A673 (cell line): ENCODE data around the gene RBM20. TPM values are rescaled to one million over a fixed set of nuclear protein-coding genes. Genes with fewer than 3 reads are reported as not detected.

ENCODE experiments used
- BruUV-seq: library from RNA; stranded (reverse); fragments of 400-500 nt; replicated peaks from 2 replicates; lab custom pipeline; 2021; lab: Mats Ljungman, UMichigan
- CTCF ChIA-PET: fragments of 300-600 bp; sonication (Branson Sonifier 250); formaldehyde crosslinking; loops from one replicate; lab custom pipeline; 2022; ENCODE audit warnings: antibody characterized with exemption; lab: Charles Lee
- POLR2A ChIA-PET: fragments of 300-600 bp; sonication (Branson Sonifier 250); formaldehyde crosslinking; loops from one replicate; lab custom pipeline; 2022; ENCODE audit warnings: antibody characterized with exemption; ENCODE audit not compliant: low non-redundant PET; lab: Charles Lee
- DNase-seq: peaks from one replicate; pipeline ENCODE4 v3.0.0-alpha.2; 2015; ENCODE audit warnings: low spot score
- H3K27ac ChIP-seq: fragments of 200-600 bp; sonication (generic); 2 replicates; pipeline ENCODE4 v1.5.1; 2016; ENCODE audit warnings: mixed run types, low read depth, mild to moderate bottlenecking, mixed read lengths, antibody characterized with exemption, low read length; ENCODE audit not compliant: poor library complexity, severe bottlenecking
- H3K27me3 ChIP-seq: fragments of 200-600 bp; sonication (generic); replicated peaks from 2 replicates; pipeline ENCODE4 v1.6.1; 2017; ENCODE audit warnings: mixed run types, low read depth, mild to moderate bottlenecking, mixed read lengths, antibody characterized with exemption, low read length; ENCODE audit not compliant: insufficient read depth, poor library complexity
- H3K36me3 ChIP-seq: fragments of 200-600 bp; sonication (generic); 2 replicates; pipeline ENCODE4 v1.6.1; 2016; ENCODE audit warnings: mixed run types, mild to moderate bottlenecking, mixed read lengths, antibody characterized with exemption, low read length; ENCODE audit not compliant: insufficient read depth, poor library complexity, severe bottlenecking
- H3K4me1 ChIP-seq: fragments of 200-600 bp; sonication (generic); 2 replicates; pipeline ENCODE4 v1.6.1; 2017; ENCODE audit warnings: mixed run types, mild to moderate bottlenecking, mixed read lengths, antibody characterized with exemption, low read length; ENCODE audit not compliant: insufficient read depth, poor library complexity, severe bottlenecking
- H3K4me3 ChIP-seq: fragments of 200-600 bp; sonication (generic); 2 replicates; pipeline ENCODE4 v1.5.1; 2016; ENCODE audit warnings: low read depth, mixed run types, mild to moderate bottlenecking, mixed read lengths, low read length; ENCODE audit not compliant: poor library complexity, severe bottlenecking
- H3K9me3 ChIP-seq: fragments of 200-600 bp; sonication (generic); 2 replicates; pipeline ENCODE4 v1.6.1; 2016; ENCODE audit warnings: mixed run types, low read depth, mild to moderate bottlenecking, mixed read lengths, antibody characterized with exemption, low read length; ENCODE audit not compliant: poor library complexity, severe bottlenecking
- CTCF ChIP-seq: fragments of 300-800, 200-600 bp; sonication (generic); conservative IDR thresholded peaks from 2 replicates; pipeline ENCODE4 v1.5.1; 2017; ENCODE audit warnings: low read depth, mild to moderate bottlenecking, antibody characterized with exemption, low read length, moderate library complexity, mixed read lengths
- EZH2 ChIP-seq: fragments of 200-600 bp; sonication (generic); IDR thresholded peaks from 2 replicates; pipeline ENCODE4 v1.6.1; 2017; ENCODE audit warnings: borderline replicate concordance, low read depth, mild to moderate bottlenecking, mixed read lengths, antibody characterized with exemption, low read length; ENCODE audit not compliant: poor library complexity, severe bottlenecking
- intact Hi-C: fragments of 100-400 bp; cut with micrococcal nuclease; formaldehyde crosslinking; loops from one replicate; pipeline ENCODE4 v1.10.0; 2022; ENCODE audit not compliant: unreplicated experiment
- total RNA-seq: library from RNA; stranded (reverse); gene quantifications from 2 replicates; pipeline ENCODE4 v1.2.3, GENCODE V29; 2021

Gene RBM20
- total RNA-seq, 1 experiment from 2014 or later: 1.3 TPM

- Histone ChIP-seq H3K4me3 (no peak overlapping the region), H3K36me3 (no peaks in the 10 kb centered on the region), H3K27ac (no peak overlapping the region), H3K4me1 (no peaks in the 10 kb centered on the region), H3K9me3 (no peaks in the 10 kb centered on the region), H3K27me3 (no peaks in the 10 kb centered on the region)
- no peak for DNase-seq
- intact Hi-C loops: no loop called here
- ChIA-PET CTCF (no interaction called here), POLR2A (no interaction called here)
- no TSS peak for BruUV-seq
- TF ChIP-seq CTCF (no peak), EZH2 (no peak)
Observed at GRCh38 chr10:110770243-110770642, 126.1 kb downstream of the RBM20 start.

- CTCF ChIA-PET: no interaction called here
- POLR2A ChIA-PET: no interaction called here
- Histone ChIP-seq H3K9me3 (no peaks in the 10 kb centered on the region), H3K4me1 (no peaks in the 10 kb centered on the region), H3K4me3 (no peak overlapping the region), H3K36me3 (no peaks in the 10 kb centered on the region), H3K27ac (no peak overlapping the region), H3K27me3 (no peaks in the 10 kb centered on the region)
- no peak for TF ChIP-seq CTCF
- BruUV-seq: no TSS peak
- DNase-seq: no peak
- intact Hi-C loops: no loop called here
Observed at GRCh38 chr10:110771486-110771885, 127.3 kb downstream of the RBM20 start.

GRCh38 chr10:110771991-110772390 is 127.9 kb downstream of the RBM20 start:
- no peaks in the 10 kb centered on the region for H3K27me3 ChIP-seq
- H3K27ac ChIP-seq: no peak overlapping the region
- TF ChIP-seq EZH2: no peak
- TF ChIP-seq CTCF: no peak
- no peak for DNase-seq
- H3K4me3 ChIP-seq: no peak overlapping the region
- ChIA-PET CTCF (no interaction called here), POLR2A (no interaction called here)
- BruUV-seq: no TSS peak
- no peaks in the 10 kb centered on the region for H3K9me3 ChIP-seq
- H3K36me3 ChIP-seq: no peaks in the 10 kb centered on the region
- intact Hi-C loops: no loop called here
- no peaks in the 10 kb centered on the region for H3K4me1 ChIP-seq
